ENCODE data around the gene LRRC40.
"Not testable (repeated sequence)": the region's sequence is repeated elsewhere in the genome, so short reads cannot be mapped to it uniquely, and the experiment has no call there.

LRRC40 gene

GRCh38 chr1:70205434-70206118 lies at the start of gene LRRC40:
Gene LRRC40 (minus strand): TSS chr1:70205579. CDS start chr1:70205540, 39 bp downstream.
- in situ Hi-C loops (cut with HindIII; ENCODE audit: low sequenced_read_pairs) = no loop called here

- in situ Hi-C loops (cut with HindIII; ENCODE audit: low sequenced_read_pairs) = no loop called here
Observed at GRCh38 chr1:70248729-70249128, 43.4 kb upstream of the LRRC40 start.

GRCh38 chr1:70247768-70248167 lies 42.4 kb upstream of the LRRC40 start:
- in situ Hi-C loops (cut with HindIII; ENCODE audit: low sequenced_read_pairs) = no loop called here

GRCh38 chr1:70247122-70247521 lies 41.7 kb upstream of the LRRC40 start:
- in situ Hi-C loops (cut with HindIII; ENCODE audit: low sequenced_read_pairs) = no loop called here

DNA sequence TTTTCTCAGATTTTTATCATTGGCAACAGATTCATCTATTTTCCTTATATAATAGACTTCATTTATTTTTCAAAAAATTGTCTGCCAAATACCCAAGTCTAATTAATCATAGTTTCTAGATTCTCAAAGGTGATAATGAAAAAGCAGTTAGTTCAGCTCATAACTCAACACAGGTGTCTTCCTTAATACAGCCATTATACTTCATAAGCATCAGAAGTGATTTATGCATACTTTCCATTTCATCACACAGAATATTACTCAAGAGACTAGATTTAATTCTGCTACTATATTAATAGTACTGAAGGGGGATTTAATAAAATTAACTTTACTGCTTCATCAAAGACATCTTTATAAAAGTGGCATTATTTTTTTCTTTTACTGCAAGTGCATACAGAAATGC lies 34.6 kb upstream of the LRRC40 start:
- in situ Hi-C loops (cut with HindIII; ENCODE audit: low sequenced_read_pairs) = no loop called here

GRCh38 chr1:70234733-70235132 lies 29.4 kb upstream of the LRRC40 start:
- in situ Hi-C loops (cut with HindIII; ENCODE audit: low sequenced_read_pairs) = no loop called here

DNA sequence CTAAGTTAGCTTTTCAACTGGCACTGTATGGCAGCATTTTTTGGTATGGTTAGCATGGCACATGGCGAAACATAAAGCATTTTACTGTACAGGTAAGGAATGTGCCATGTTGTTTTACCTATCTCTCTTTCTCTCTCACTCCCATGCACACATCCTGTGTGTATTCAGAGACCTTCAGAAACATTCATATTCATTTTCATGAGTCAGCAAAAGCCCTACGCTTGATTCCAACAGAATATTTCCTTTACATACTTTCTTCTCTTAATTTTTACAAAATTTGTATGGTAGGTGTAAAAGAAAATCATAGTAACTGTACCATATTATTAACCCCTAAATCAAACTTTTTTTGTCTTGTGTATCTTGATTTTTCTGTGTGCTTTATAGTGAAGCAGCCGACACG lies 26.1 kb upstream of the LRRC40 start:
- in situ Hi-C loops (cut with HindIII; ENCODE audit: low sequenced_read_pairs) = no loop called here

DNA sequence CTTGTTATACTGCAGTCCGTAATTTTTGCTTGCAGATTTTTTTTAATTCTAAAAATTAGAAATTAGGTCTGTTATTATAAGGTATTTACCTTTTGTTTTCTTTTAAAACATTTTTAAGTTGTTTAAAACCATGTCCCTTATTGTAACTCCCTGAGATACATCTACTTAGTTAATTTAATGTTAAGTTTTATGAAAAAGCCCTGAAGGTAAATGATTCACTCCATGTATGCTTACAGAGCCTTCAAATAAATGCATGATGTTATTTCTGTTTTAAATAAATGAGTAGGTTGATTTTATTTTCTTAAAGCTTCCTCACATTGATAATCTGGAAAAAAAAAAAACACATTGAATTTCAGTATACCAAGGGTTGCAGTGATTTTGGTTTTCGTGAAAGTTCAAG lies 23.3 kb upstream of the LRRC40 start:
- in situ Hi-C loops (cut with HindIII; ENCODE audit: low sequenced_read_pairs) = no loop called here

- in situ Hi-C loops (cut with HindIII; ENCODE audit: low sequenced_read_pairs) = no loop called here
Observed at GRCh38 chr1:70227439-70227838, 22.1 kb upstream of the LRRC40 start.

DNA sequence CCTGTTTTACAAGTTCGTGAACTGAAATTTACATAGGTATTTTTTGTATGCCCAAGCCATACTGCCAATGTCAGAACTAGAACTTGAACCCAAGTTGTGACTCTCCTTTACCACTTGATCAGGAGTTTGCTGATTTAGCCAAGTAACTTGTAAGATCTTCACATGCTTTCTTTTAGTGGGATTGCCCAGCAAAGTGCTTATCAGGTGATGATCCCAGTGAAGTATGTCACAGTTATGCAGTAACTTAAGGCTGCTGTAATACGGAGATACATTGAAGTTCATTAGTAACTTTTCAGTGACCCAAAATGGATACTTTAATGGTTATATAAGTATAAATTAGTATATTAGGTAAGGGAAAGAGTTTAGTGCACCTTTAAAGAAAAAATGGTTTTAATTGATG lies 19.6 kb upstream of the LRRC40 start:
- in situ Hi-C loops (cut with HindIII; ENCODE audit: low sequenced_read_pairs) = no loop called here

DNA sequence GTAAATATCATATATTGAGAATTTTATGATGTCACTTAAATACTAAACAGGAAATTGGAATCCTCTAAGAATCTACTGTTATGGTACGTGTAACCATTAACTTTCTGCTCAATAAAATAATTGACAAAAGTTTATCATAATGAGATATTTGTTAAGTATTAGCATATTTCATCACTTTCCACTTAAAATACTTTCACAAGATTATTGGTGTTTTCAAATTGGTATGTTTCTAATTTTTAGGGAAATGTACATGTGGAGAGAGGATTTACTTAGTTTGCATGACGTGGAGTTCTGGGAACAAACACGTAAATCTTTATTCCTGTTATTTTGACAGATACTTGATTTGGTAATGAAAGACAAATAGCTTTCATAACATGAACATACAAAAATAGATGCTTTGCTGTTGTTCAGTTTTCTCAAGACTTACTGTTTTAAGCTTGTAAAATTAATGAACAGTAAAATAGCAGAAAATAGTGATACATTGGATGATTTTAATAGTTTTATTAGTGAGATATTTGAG lies 17.4 kb upstream of the LRRC40 start:
- in situ Hi-C loops (cut with HindIII; ENCODE audit: low sequenced_read_pairs) = no loop called here

DNA sequence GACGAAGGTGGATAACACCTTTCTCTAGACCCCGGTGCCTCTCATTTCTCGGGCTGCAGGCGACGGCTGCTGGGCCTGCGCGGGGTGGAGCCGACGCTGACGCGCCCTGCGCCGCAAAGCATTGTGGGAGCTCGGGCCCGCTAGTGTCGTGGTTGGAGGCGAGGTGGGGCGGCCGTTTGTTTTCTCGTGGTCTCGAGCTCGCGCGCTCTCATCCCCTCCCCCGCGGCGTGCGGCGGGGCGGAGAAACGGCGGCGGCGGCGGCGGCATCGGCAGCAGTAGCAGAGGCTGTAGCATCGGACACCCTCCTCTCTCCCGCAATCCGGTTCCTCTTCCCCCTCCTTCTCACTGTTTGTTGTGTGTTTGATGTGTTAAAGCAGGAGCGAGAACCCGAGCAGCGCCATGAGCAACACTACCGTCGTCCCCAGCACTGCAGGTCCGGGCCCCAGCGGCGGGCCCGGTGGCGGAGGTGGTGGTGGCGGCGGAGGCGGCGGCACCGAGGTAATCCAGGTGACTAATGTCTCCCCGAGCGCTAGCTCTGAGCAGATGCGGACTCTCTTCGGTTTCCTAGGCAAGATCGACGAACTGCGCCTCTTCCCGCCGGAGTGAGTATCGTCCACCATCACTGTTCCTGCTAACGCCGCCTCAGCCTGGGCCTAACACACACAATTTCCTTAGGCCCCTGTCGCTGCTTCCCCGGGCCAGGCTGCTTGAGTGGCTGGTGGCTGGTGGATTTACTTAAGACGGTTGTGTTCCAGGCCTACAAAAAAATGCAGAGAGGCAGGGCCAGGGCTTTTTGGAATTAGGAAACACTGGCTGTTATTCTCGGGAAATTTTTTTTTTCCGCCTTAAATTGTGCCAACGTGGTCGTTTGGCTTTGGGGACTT lies 16.1 kb upstream of the LRRC40 start, which contains the start of gene SRSF11:
TSS of gene SRSF11 (plus strand) at position 143 of the 884 bp plus-strand sequence. CDS start at position 400, 257 bp downstream.
- in situ Hi-C loops (cut with HindIII; ENCODE audit: low sequenced_read_pairs) = no loop called here

GRCh38 chr1:70220517-70221237 lies 15.3 kb upstream of the LRRC40 start:
- in situ Hi-C loops (cut with HindIII; ENCODE audit: low sequenced_read_pairs) = no loop called here

GRCh38 chr1:70220015-70220414 lies 14.6 kb upstream of the LRRC40 start:
- in situ Hi-C loops (cut with HindIII; ENCODE audit: low sequenced_read_pairs) = no loop called here

- in situ Hi-C loops (cut with HindIII; ENCODE audit: low sequenced_read_pairs) = no loop called here
Observed at GRCh38 chr1:70211541-70211940, 6.2 kb upstream of the LRRC40 start.

DNA sequence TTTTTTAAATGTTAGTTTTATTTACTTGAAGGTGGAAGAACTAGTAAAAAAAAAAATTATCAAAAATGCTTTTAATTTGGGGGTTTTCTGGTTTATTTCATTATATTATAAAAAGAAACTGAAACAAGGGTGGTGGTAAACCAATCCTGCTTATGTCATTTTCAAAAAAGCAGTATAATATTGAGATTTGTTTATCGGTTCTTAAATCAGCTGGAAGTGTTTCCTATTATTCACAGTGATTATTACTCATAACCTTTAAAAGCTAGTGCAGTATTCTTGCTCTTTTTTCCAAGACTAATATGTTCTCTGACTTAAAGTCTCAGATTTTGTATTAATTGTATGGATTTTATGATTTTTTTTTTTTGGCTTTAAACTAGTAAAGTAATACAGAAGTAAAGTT lies 5.4 kb upstream of the LRRC40 start:
- in situ Hi-C loops (cut with HindIII; ENCODE audit: low sequenced_read_pairs) = no loop called here

- in situ Hi-C loops (cut with HindIII; ENCODE audit: low sequenced_read_pairs) = no loop called here
Observed at GRCh38 chr1:70208292-70208691, 2.9 kb upstream of the LRRC40 start.

DNA sequence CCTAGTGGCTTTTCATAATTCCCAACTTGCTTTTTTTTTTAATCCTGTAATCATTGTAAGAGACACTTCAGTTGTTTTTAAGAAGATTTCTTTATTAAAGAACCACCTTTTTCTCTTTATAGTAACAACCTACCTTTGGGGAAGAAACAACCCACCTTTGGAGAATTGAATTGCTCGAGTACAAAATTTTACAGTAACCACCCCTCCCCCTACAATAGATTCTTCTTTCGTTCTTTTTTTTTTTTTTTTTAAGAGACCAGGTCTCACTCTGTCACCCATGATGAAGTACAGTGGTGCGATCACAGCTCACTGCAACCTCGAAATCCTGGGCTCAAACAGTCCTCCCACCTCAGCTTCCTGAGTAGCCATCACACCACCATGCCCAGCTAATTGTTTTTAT lies 2.1 kb upstream of the LRRC40 start:
- in situ Hi-C loops (cut with HindIII; ENCODE audit: low sequenced_read_pairs) = no loop called here

GRCh38 chr1:70206833-70207232 lies 1.5 kb upstream of the LRRC40 start:
- in situ Hi-C loops (cut with HindIII; ENCODE audit: low sequenced_read_pairs) = not testable (repeated sequence)

GRCh38 chr1:70205071-70205433 lies 327 bp downstream of the LRRC40 start:
- in situ Hi-C loops (cut with HindIII; ENCODE audit: low sequenced_read_pairs) = no loop called here

- in situ Hi-C loops (cut with HindIII; ENCODE audit: low sequenced_read_pairs) = no loop called here
Observed at GRCh38 chr1:70204600-70204999, 779 bp downstream of the LRRC40 start.

All from endothelial cell of hepatic sinusoid (primary cell).